Forelimb muscle (tissue), 1 donor: Measurements from ENCODE around the gene MED25. TPM values are rescaled to one million over a fixed set of nuclear protein-coding genes. Genes with fewer than 3 reads are reported as not detected.

Source experiments
- DNase-seq: peaks from one replicate; pipeline ENCODE4 v3.0.0-alpha.2; 2013; ENCODE audit warnings: low read depth
- polyA plus RNA-seq: library from polyadenylated mRNA; unstranded; fragments of 120-200 nt; gene quantifications from one replicate; pipeline ENCODE4 v1.2.1, GENCODE V29; 2013; ENCODE audit not compliant: insufficient read length

The MED25 gene
- polyA plus RNA-seq, 1 donor = 28.6 TPM

GRCh38 chr19:49799271-49799797, 18.8 kb upstream of the MED25 start:
- DNase-seq = no peak

GRCh38 chr19:49799798-49800376, 18.2 kb upstream of the MED25 start:
- no peak for DNase-seq

- DNase-seq = no peak
These were observed 17.3 kb upstream of the MED25 start for GRCh38 chr19:49800771-49801170.

- DNase-seq = no peak
These were observed 16.6 kb upstream of the MED25 start for GRCh38 chr19:49801401-49801888.

GRCh38 chr19:49801966-49802661, 16.0 kb upstream of the MED25 start:
- peak; percentile 74 for DNase-seq

GRCh38 chr19:49802836-49803528, 15.1 kb upstream of the MED25 start:
- no peak for DNase-seq

- DNase-seq = no peak
These were observed 14.6 kb upstream of the MED25 start for GRCh38 chr19:49803529-49803856.

- DNase-seq = no peak
These were observed 12.1 kb upstream of the MED25 start for GRCh38 chr19:49805822-49806619.

- no peak for DNase-seq
These were observed 11.5 kb upstream of the MED25 start for GRCh38 chr19:49806620-49806959.

GRCh38 chr19:49807058-49807903, 10.8 kb upstream of the MED25 start:
- no peak for DNase-seq

- no peak for DNase-seq
These were observed 10.0 kb upstream of the MED25 start for GRCh38 chr19:49807904-49808675.

- DNase-seq = peak; percentile 43
These were observed 9.4 kb upstream of the MED25 start for GRCh38 chr19:49808711-49809159.

- no peak for DNase-seq
These were observed 8.7 kb upstream of the MED25 start for GRCh38 chr19:49809160-49809940.

GRCh38 chr19:49809941-49810389, 8.1 kb upstream of the MED25 start:
- no peak for DNase-seq

GRCh38 chr19:49811328-49811727, 6.8 kb upstream of the MED25 start:
- no peak for DNase-seq

GRCh38 chr19:49812452-49812996, 5.6 kb upstream of the MED25 start:
- no peak for DNase-seq

GRCh38 chr19:49812997-49813861, 4.9 kb upstream of the MED25 start, which contains the start of gene FUZ:
Gene FUZ (minus strand): TSS chr19:49813292. CDS start chr19:49813106, 186 bp downstream.
- peak; percentile 98 for DNase-seq

- DNase-seq = no peak
These were observed 4.1 kb upstream of the MED25 start for GRCh38 chr19:49814010-49814409.
